AG04449 (cell line): ENCODE data around the gene RARG.

Experiments used
- CTCF ChIA-PET: fragments of 350-600 bp; formaldehyde crosslinking; extraction: SDS; loops from one replicate; lab custom pipeline; 2021; ENCODE audit warnings: antibody characterized with exemption; lab: Yijun Ruan, JAX
- POLR2A ChIA-PET: fragments of 400-600, 350-600 bp; formaldehyde crosslinking; extraction: SDS; loops from one replicate; lab custom pipeline; 2020; ENCODE audit warnings: antibody characterized with exemption, inconsistent platforms; lab: Yijun Ruan, JAX
- DNase-seq: peaks from one replicate; pipeline ENCODE4 v3.0.0-alpha.2; 2010; ENCODE audit warnings: low read depth, low spot score
- H3K4me3 ChIP-seq: 2 replicates; pipeline ENCODE4 v1.5.1; 2011; ENCODE audit warnings: low read depth, mild to moderate bottlenecking, control low read depth, low read length
- TF ChIP-seq, protein P1 (sequence below): IDR thresholded peaks from one replicate; pipeline ENCODE4 v1.5.1; 2011; ENCODE audit warnings: mild to moderate bottlenecking, moderate library complexity, low read length, control low read depth, inconsistent platforms; ENCODE audit not compliant: insufficient read depth; ENCODE audit errors: missing control alignments

RARG gene

DNA sequence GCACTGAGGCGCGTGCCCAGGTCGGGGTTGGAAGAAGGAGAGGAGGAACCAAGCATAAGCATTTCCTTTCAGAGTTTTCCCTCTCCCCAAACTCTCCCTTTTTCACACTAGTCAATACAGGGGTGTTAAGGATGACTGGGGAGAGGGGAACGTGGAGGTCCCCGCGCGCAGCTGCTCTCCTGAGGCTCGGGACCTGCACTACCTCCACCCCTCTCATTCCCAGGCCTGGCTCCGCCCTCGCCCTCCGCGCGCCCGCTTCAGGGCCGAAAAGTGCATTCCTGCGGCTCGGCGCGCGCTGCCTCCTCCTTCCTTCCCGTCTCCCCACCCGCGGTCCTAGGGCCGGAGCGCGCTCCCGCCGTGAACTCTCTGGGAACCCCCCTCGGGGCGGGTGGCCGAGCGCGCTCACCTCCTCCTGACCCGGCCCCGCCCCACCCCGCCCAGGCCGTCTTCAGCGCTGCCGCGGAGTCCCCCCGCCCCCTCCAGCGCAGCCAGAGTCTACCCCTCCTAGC, 11.3 kb downstream of the RARG start:
- DNase-seq = peak; percentile 28
- CTCF ChIA-PET = interaction anchor here (0.6 to 24.6 kb wide), 10 partner anchors 8 to 155 kb away, joined by 3 to 659 read pairs (median 6); partner anchors contain the start of genes AAAS, ESPL1, MYG1 and PFDN5
- POLR2A ChIA-PET = interaction anchor here (0.7 to 2.4 kb wide), 8 partner anchors 9 to 220 kb away, joined by 3 to 11 read pairs (median 3); partner anchors contain the start of genes MYG1 and PFDN5
- TF ChIP-seq, protein P1, sequence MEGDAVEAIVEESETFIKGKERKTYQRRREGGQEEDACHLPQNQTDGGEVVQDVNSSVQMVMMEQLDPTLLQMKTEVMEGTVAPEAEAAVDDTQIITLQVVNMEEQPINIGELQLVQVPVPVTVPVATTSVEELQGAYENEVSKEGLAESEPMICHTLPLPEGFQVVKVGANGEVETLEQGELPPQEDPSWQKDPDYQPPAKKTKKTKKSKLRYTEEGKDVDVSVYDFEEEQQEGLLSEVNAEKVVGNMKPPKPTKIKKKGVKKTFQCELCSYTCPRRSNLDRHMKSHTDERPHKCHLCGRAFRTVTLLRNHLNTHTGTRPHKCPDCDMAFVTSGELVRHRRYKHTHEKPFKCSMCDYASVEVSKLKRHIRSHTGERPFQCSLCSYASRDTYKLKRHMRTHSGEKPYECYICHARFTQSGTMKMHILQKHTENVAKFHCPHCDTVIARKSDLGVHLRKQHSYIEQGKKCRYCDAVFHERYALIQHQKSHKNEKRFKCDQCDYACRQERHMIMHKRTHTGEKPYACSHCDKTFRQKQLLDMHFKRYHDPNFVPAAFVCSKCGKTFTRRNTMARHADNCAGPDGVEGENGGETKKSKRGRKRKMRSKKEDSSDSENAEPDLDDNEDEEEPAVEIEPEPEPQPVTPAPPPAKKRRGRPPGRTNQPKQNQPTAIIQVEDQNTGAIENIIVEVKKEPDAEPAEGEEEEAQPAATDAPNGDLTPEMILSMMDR = no peak
- H3K4me3 ChIP-seq = peak overlapping the region; percentile 95

DNA sequence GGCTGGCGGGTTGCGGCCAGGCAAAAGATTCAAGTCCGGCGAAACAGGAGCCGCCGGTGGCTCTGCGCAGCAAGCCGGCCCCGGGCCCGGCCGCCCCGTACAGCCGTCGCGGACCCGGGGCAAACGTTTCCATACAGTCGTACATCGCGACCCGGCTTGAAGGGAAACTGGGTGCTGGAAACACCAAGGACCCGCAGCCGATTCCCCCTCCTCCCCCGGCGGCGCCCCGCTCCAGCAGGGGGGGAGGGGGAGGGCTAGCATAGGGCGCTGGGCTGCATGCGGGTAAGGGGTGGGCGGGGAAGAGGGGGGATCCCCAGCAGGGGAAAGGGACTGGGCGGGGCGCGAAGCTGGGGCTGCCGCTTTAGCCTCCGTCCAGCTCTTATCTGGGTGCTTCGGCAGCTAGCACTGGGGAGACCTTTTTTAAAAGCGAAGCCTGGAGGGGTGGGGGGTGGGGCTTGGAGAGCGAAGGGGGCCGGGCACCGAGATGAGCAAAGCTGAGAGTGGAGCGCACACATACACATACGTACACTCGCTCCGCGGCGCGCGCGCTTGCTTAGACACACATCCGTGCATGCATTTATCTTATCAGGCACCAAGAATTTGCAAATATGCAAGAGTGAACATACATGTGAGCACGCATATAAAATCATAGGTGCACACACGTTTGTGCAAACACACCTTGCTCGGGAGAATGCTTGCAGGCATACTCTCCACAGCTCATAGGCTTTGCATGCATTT, 11.9 kb downstream of the RARG start:
- CTCF ChIA-PET = interaction anchor here (0.6 to 24.6 kb wide), 13 partner anchors 8 to 197 kb away, joined by 3 to 659 read pairs (median 5); partner anchors contain the start of genes AAAS, ESPL1, ITGB7 and MYG1
- no peak for DNase-seq
- TF ChIP-seq, protein P1 = no peak
- H3K4me3 ChIP-seq = peak overlapping the region; percentile 95
- POLR2A ChIA-PET = interaction anchor here (0.6 to 2.4 kb wide), 9 partner anchors 9 to 221 kb away, joined by 3 to 11 read pairs (median 4); partner anchors contain the start of genes CSAD, PFDN5 and ZNF740

DNA sequence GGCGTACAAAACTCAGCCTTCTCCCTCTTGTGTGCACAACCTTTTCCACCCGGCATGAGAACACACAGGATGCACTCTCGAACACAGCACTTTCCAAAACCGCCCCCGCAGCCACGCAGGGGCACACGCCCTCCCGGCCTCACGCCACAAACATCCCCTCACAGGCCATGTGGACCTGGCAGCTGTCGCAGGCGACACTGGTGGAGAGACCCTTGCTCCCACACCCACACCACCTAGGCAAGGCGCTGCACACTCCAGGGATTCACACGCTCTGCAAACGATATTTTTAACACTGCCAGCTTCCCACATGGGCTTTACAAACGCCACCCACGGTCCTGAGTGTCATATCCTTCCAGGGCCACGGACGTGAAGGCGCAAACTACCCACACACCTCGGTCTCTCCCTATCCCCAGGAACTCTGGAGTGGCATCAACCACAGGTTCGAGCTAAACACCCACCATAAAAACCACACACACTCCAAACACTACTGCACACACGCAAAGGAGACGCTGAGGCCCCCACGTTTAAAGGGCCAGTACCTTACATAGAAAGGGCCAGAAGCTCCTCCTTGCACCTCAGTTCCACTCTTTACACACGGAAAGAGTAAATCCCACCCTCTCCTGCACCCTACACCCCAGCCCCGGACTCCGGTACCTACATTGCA, 12.6 kb downstream of the RARG start:
- peak overlapping the region; percentile 95 for H3K4me3 ChIP-seq
- POLR2A ChIA-PET = interaction anchor here (0.6 to 2.4 kb wide), 9 partner anchors 10 to 102 kb away, joined by 3 to 11 read pairs (median 4); partner anchors contain the start of genes AAAS, CSAD, PFDN5 and ZNF740
- no peak for DNase-seq
- CTCF ChIA-PET = interaction anchor here (0.6 to 24.6 kb wide), 16 partner anchors 9 to 198 kb away, joined by 3 to 659 read pairs (median 5); partner anchors contain the start of genes AAAS, ESPL1, ITGB7 and MYG1
- TF ChIP-seq, protein P1 = no peak

DNA sequence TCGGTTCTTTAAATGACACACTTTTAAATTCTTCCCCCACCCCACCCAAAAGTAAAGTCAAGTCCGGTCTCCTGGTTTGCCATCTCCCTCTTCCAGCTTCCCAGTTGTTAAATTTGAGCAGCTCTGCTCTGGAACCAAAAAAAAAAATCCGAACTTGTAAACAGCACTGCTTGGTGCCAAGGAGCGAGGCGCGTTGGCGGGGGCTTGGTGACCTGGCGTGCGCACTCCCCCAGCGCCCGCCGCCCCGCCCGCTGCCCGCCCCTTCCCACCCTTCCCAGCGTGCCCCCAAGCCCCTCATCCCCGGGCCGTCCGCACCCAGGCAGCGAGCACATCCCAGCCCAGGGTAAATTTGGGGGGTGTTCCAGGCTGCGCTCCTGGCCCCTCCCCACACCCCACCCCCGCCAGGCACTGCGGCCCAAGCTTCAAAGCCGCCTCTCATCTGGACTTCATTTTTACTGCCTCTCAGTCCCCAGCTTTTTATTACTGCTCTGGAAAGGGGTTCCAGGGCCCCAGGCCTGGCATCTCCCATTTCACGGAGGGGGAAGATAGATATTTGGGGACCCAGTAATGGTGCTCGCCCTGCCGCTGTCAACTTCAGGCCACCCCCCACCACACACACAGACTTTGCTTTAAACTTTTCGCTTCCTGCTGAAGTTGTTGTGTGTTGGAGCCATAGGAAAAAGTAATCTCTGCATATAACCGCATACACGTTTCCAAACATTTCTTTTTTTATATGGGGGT, 13.3 kb downstream of the RARG start:
- ChIA-PET POLR2A (interaction anchor here (0.6 to 2.4 kb wide), 6 partner anchors 34 to 103 kb away, joined by 3 to 11 read pairs (median 4); partner anchors contain the start of genes AAAS, CSAD and ZNF740), CTCF (interaction anchor here (0.9 to 24.6 kb wide), 16 partner anchors 8 to 153 kb away, joined by 3 to 659 read pairs (median 4); partner anchors contain the start of genes AAAS, ESPL1, ITGB7 and MYG1)
- TF ChIP-seq, protein P1 = no peak
- no peak for DNase-seq
- peak overlapping the region; percentile 95 for H3K4me3 ChIP-seq

DNA sequence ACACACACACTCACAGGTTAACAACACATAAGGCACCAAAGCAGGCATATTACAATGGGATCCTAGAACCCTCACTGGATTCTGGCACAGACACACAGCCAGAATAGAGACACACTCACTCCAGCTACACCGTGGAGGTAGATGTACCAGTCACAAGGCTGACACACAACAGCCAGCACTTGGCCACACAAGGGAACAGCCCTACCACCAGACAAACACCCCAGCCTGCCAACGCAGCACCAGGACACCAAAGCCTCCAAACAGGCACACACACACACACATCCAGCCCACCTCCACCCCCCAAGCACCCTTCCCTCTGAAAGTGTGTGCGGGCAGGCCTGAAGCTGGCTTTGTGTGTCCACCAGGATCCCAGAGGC, 14.1 kb downstream of the RARG start:
- ChIA-PET CTCF (interaction anchor here (0.9 to 24.6 kb wide), 10 partner anchors 9 to 149 kb away, joined by 3 to 659 read pairs (median 6); partner anchors contain the start of genes AAAS, ESPL1, ITGB7 and MYG1), POLR2A (interaction anchor here (1.4 kb wide), 1 partner anchor 103 kb away, joined by 3 read pairs; the partner anchor contains the start of gene AAAS)
- no peak for DNase-seq
- peak overlapping the region; percentile 95 for H3K4me3 ChIP-seq
- TF ChIP-seq, protein P1 = no peak
